GM10248 (cell line): Measurements from ENCODE around the gene SIPA1L3.

Experiments used
- CTCF ChIA-PET: fragments of 300-600 bp; sonication (Branson Sonifier 250); formaldehyde crosslinking; extraction: SDS; loops from one replicate; lab custom pipeline; 2021; ENCODE audit warnings: antibody characterized with exemption; lab: Yijun Ruan, JAX
- POLR2A ChIA-PET: fragments of 350-650 bp; sonication (Branson Sonifier 250); formaldehyde crosslinking; extraction: SDS; loops from one replicate; lab custom pipeline; 2020; ENCODE audit warnings: antibody characterized with exemption; lab: Yijun Ruan, JAX
- DNase-seq: peaks from one replicate; pipeline ENCODE4 v3.0.0; 2012; ENCODE audit errors: extremely low spot score
- TF ChIP-seq, protein P1 (sequence below): IDR thresholded peaks from 2 replicates; pipeline ENCODE4 v1.5.1; 2012; ENCODE audit warnings: mild to moderate bottlenecking, low read depth; ENCODE audit errors: extremely low read depth, missing control alignments, control extremely low read depth

The SIPA1L3 gene

DNA sequence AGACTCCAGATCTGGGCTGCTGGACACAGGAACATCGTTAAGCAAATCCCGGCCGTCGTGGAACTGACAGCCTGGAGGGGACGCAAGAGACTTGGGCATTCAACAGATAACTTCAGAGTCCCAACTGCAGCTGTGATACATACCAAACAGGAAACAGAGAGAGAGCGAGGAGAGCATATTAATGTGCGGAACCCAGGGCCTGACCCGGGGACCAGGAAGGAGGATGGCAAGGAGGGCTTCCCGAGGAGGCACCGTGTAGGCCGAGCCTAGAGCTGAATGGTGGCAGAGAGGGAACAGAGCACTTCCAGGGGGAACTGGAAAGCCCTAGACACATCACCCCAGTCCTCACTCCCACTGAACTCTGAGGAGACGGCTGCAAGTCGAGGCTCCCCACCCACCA, 68.1 kb downstream of the SIPA1L3 start:
- ChIA-PET CTCF (interaction anchor here (1.2 to 1.4 kb wide), 2 partner anchors 11 to 70 kb away, joined by 3 to 5 read pairs; no protein-coding TSS in a partner anchor), POLR2A (no interaction called here)
- TF ChIP-seq, protein P1, sequence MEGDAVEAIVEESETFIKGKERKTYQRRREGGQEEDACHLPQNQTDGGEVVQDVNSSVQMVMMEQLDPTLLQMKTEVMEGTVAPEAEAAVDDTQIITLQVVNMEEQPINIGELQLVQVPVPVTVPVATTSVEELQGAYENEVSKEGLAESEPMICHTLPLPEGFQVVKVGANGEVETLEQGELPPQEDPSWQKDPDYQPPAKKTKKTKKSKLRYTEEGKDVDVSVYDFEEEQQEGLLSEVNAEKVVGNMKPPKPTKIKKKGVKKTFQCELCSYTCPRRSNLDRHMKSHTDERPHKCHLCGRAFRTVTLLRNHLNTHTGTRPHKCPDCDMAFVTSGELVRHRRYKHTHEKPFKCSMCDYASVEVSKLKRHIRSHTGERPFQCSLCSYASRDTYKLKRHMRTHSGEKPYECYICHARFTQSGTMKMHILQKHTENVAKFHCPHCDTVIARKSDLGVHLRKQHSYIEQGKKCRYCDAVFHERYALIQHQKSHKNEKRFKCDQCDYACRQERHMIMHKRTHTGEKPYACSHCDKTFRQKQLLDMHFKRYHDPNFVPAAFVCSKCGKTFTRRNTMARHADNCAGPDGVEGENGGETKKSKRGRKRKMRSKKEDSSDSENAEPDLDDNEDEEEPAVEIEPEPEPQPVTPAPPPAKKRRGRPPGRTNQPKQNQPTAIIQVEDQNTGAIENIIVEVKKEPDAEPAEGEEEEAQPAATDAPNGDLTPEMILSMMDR = peak; percentile 43
- DNase-seq = peak; percentile 44

DNA sequence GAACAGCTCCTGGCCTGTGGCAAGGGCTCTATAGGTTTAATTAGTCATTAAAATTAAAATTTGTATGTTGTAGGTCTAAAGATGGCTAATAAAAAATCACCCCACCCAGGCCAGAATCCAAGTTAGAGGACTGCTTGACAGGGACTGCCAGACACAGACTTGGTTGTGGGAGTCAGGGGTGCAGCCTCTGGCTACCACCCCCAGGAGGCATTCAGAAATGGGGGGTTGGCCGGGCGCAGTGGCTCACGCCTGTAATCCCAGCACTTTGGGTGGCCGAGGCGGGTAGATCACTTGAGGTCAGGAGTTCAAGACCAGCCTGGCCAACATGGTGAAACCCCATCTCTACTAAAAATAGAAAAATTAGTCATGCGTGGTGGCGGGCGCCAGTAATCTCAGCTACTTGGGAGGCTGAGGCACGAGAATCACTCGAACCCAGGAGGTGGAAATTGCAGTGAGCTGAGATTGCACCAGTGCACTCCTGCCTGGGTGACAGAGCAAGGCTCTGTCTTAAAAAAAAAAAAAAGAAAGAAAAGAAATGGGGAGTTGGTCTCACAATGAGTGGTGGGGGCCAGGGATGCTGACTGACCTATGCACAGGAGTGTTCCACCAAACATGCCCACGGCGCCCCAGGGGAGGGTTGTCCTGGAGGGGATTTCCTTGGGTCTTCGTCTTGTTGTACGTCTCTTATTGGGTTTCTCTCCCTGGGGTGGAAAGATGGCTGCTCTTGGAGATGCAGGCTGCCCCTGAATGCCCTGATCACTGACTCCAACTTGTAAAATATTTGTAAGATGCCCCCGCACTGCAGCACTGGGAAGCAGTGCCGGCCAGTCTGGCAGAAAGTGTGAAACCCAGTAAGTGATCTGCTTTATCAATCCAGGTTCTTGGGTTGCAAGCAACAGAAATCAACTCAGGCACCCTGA, 68.8 kb downstream of the SIPA1L3 start:
- ChIA-PET POLR2A (no interaction called here), CTCF (interaction anchor here (0.8 to 2.8 kb wide), 5 partner anchors 11 to 73 kb away, joined by 3 to 11 read pairs (median 4); no protein-coding TSS in a partner anchor)
- TF ChIP-seq, protein P1 = no peak
- DNase-seq = no peak

DNA sequence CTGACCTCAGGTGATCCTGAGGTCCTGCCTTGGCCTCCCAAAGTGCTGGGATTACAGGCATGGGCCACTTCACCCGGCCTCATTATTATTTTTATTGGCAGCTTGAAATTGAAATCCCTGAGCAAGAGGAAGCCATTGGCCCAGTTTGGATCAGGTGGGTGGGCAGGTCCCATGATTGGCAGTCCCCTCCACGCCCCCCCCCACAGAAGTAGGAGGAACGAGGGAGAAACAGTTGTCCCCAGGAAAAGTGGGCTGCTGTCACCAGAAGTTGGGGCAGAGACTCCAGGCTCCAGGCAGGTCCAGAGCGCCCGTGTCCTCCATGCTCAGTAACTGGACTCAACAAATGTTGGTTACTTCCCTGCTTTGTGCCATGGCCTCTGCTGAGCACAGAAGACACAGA, 70.4 kb downstream of the SIPA1L3 start:
- CTCF ChIA-PET = interaction anchor here (1.6 to 2.8 kb wide), 2 partner anchors 9 to 75 kb away, joined by 4 to 11 read pairs; no protein-coding TSS in a partner anchor

DNA sequence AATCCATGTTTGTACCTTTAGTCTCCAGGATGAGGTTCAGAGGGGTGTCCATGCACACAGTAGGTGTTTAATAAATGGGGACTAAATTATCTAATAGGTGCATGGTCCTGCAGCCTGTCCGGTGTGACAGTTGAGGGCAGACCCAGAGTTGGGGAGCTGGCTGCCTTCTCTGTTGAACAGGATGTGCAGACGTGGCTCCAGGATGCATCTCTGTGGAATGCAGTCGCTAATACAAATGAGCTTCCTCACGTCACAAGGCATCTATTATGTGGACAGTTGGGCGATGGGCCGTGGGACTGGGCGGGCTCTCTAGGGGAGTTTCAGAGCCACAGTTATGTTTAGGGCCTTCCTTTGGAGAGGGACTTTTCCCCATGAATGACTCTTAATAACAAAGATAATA, 71.0 kb downstream of the SIPA1L3 start:
- no peak for DNase-seq
- TF ChIP-seq, protein P1 = no peak
- POLR2A ChIA-PET = no interaction called here
- CTCF ChIA-PET = interaction anchor here (1.2 to 2.8 kb wide), 4 partner anchors 9 to 72 kb away, joined by 3 to 11 read pairs (median 4); partner anchors contain the start of genes SIPA1L3 and WDR87

More for the DNA sequence above, 70.4 kb downstream of the SIPA1L3 start:
- TF ChIP-seq, protein P1 = no peak
- POLR2A ChIA-PET = no interaction called here
- DNase-seq = no peak

DNA sequence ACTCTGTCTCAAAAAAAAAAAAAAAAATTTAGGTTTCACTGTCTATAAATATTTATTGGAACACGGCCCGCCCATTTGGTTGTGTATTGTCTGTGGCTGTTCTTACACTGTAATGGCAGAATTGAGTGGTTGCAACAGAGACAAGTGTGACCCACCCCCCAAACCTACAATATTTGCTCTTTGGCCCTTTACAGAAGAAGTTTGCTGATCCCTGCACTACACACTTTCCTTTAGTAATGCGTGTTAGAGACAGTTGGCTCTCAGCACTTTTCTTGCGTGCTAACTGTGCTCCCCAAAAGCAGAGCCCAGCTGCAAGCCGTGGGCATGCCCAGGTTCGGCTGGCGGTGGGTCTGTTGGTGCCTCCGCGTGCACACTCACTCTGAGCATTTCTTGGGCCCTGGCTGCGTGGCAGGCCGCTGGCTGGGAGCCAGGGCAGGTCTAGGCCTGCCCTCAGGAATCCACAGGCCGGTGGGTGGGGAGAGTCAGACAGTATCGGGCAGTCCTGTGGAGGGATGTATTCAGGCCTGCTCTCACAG, 72.6 kb downstream of the SIPA1L3 start:
- ChIA-PET CTCF (interaction anchor here (1.2 kb wide), 2 partner anchors 73 to 77 kb away, joined by 3 to 6 read pairs; partner anchors contain the start of genes SIPA1L3 and WDR87), POLR2A (no interaction called here)
- no peak for DNase-seq
- TF ChIP-seq, protein P1 = no peak

DNA sequence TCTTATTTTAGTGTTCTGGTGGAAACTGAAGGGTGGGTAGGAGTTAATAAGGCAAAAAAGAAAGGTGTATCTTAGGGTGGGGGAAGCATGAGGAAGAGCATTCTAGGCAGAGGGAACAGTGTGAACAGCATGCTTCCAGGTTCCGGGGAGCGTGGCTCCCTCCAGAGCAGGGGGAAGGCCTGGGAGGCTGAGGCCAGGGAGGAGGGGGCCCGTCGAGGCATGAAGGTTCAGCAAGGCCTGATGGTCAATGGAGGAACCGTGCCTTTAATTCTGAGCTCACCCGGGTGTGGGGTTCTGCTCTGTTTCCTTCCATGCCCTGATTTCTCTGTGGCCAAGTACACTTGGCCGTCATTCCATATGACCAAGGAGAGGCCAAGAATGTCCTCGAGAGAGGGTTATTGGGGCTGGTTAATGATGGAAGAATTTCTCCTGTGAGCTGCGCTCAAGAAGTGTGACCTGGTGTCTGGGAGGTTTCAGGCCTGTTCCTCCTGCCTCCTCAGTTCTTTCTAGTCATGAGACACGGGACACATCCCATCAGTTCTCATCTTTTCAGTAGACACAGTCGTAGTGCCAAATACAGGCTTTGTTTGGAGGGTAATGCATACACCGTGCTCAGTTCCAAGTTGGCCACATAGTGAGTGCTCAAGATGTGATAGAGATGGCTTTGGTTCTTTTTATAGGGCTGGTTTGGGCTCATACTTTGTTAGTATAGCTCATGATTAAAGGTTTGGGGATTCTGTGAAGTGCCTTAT, 73.6 kb downstream of the SIPA1L3 start:
- TF ChIP-seq, protein P1 = no peak
- CTCF ChIA-PET = no interaction called here
- POLR2A ChIA-PET = interaction anchor here (0.9 kb wide), 1 partner anchor 24 kb away, joined by 7 read pairs; no protein-coding TSS in a partner anchor
- DNase-seq = no peak
